GM12878 (cell line): ENCODE data around the gene SLC2A1. TPM values are rescaled to one million over a fixed set of nuclear protein-coding genes. Genes with fewer than 3 reads are reported as not detected.

Experiments used
- ATF2 ChIP-seq: IDR thresholded peaks from 2 replicates; pipeline ENCODE4 v1.6.1; 2012; ENCODE audit warnings: low read length, inconsistent platforms
- BHLHE40 ChIP-seq, 2 experiments: fragments of 450-650 bp in 1 of 2; IDR thresholded peaks; 2 replicates each; pipeline ENCODE4 v1.6.1; 2011 to 2017; ENCODE audit warnings: low read depth in 2 of 2, borderline replicate concordance in 1 of 2, improper control_type of control experiment in 1 of 2, low read length in 1 of 2, mild to moderate bottlenecking in 1 of 2
- CBFB ChIP-seq: IDR thresholded peaks from 2 replicates; pipeline ENCODE4 v1.6.1; 2016; ENCODE audit warnings: antibody characterized with exemption, low read depth
- CHD4 ChIP-seq: fragments of 200-600 bp; sonication (generic); IDR thresholded peaks from 2 replicates; pipeline ENCODE4 v1.6.1; 2016; ENCODE audit warnings: mild to moderate bottlenecking
- CREB1 ChIP-seq: IDR thresholded peaks from 2 replicates; pipeline ENCODE4 v1.6.1; 2012; ENCODE audit warnings: low read depth, mild to moderate bottlenecking, inconsistent platforms
- EED ChIP-seq: sonication (generic); IDR thresholded peaks from 2 replicates; pipeline ENCODE4 v1.6.1; 2016; ENCODE audit warnings: antibody characterized with exemption, low read depth
- EGR1 ChIP-seq, 2 experiments: IDR thresholded peaks; 1 replicate in 1 of 2; 2 replicates in 1 of 2; pipeline ENCODE4 v1.6.1; 2011 to 2012; ENCODE audit warnings: low read depth in 2 of 2, low read length in 2 of 2, borderline replicate concordance in 1 of 2, mild to moderate bottlenecking in 1 of 2, moderate library complexity in 1 of 2
- HCFC1 ChIP-seq: fragments of 150-350 bp; IDR thresholded peaks from 2 replicates; pipeline ENCODE4 v1.6.1; 2014; ENCODE audit warnings: low read length
- IKZF2 ChIP-seq, 2 experiments: fragments of 450-650 bp; IDR thresholded peaks; 2 replicates each; pipeline ENCODE4 v1.6.1; 2017; ENCODE audit warnings: mild to moderate bottlenecking in 2 of 2, moderate library complexity in 2 of 2
- IRF4 ChIP-seq: IDR thresholded peaks from 2 replicates; pipeline ENCODE4 v1.6.1; 2011; ENCODE audit warnings: low read depth, low read length
- MAX ChIP-seq: IDR thresholded peaks from 2 replicates; pipeline ENCODE4 v1.6.1; 2012; ENCODE audit warnings: low read depth, low read length, improper control_type of control experiment
- MYC ChIP-seq: IDR thresholded peaks from 2 replicates; pipeline ENCODE4 v1.6.1; 2011; ENCODE audit warnings: mild to moderate bottlenecking, low read length, moderate library complexity, inconsistent platforms; ENCODE audit not compliant: insufficient read depth, insufficient replicate concordance, insufficient read length, severe bottlenecking
- NBN ChIP-seq: fragments of 450-650 bp; IDR thresholded peaks from 2 replicates; pipeline ENCODE4 v1.6.1; 2016
- NFIC ChIP-seq: IDR thresholded peaks from 2 replicates; pipeline ENCODE4 v1.6.1; 2012; ENCODE audit warnings: low read depth, mild to moderate bottlenecking, inconsistent platforms, low read length, moderate library complexity
- NR2F1 ChIP-seq: fragments of 450-650 bp; conservative IDR thresholded peaks from 2 replicates; pipeline ENCODE4 v1.6.1; 2017; ENCODE audit warnings: mild to moderate bottlenecking
- PAX5 ChIP-seq: IDR thresholded peaks from 2 replicates; pipeline ENCODE4 v1.6.1; 2011; ENCODE audit warnings: low read depth, low read length, borderline replicate concordance
- PBX3 ChIP-seq: IDR thresholded peaks from 2 replicates; pipeline ENCODE4 v1.6.1; 2011; ENCODE audit warnings: mild to moderate bottlenecking, low read depth, low read length, moderate library complexity; ENCODE audit not compliant: insufficient replicate concordance
- POLR2AphosphoS5 ChIP-seq: IDR thresholded peaks from 2 replicates; pipeline ENCODE4 v1.6.1; 2011; ENCODE audit warnings: mild to moderate bottlenecking, low read length, inconsistent platforms
- POU2F2 ChIP-seq: IDR thresholded peaks from 3 replicates; pipeline ENCODE4 v1.6.1; 2011; ENCODE audit warnings: low read depth, mild to moderate bottlenecking, low read length, borderline replicate concordance
- PRDM15 ChIP-seq: fragments of 450-650 bp; formaldehyde crosslinking; IDR thresholded peaks from 2 replicates; pipeline ENCODE4 v1.4.0; 2020; ENCODE audit warnings: mild to moderate bottlenecking, moderate library complexity
- RAD51 ChIP-seq: fragments of 450-650 bp; IDR thresholded peaks from 2 replicates; pipeline ENCODE4 v1.6.1; 2016; ENCODE audit warnings: moderate library complexity, mild to moderate bottlenecking, inconsistent platforms
- SIN3A ChIP-seq: IDR thresholded peaks from 2 replicates; pipeline ENCODE4 v1.6.1; 2012; ENCODE audit warnings: low read depth, low read length, improper control_type of control experiment
- SMAD1 ChIP-seq: fragments of 450-650 bp; IDR thresholded peaks from 2 replicates; pipeline ENCODE4 v1.6.1; 2018; ENCODE audit warnings: mild to moderate bottlenecking, low read depth; ENCODE audit not compliant: partially characterized antibody
- polyA plus RNA-seq, 11 experiments: library from polyadenylated mRNA; depleted of rRNA in 4 of 11; unstranded in 6 of 11; stranded (reverse) in 5 of 11; fragments of >200 nt; fragmentation: Nextera tagmentation in 4 of 11; fragmentation: Illumina TruSeq in 1 of 11; extraction: Ambion mirVana in 4 of 11; extraction: Trizol in 1 of 11; gene quantifications; 1 replicate in 1 of 11; 2 replicates in 10 of 11; pipeline versions ENCODE4 v1.2.1 to v1.2.3, GENCODE V29; 2011 to 2016; ENCODE audit warnings: inconsistent platforms in 2 of 11, missing spikeins in 2 of 11, low read depth in 1 of 11
- total RNA-seq, 4 experiments: library from RNA; depleted of rRNA in 3 of 4; stranded (reverse); fragments of >200 nt in 3 of 4; fragmentation: Illumina TruSeq in 1 of 4; extraction: Trizol in 1 of 4; gene quantifications; 2 replicates each; pipeline versions ENCODE4 v1.2.1 to v1.2.3, GENCODE V29; 2013 to 2021

Gene SLC2A1
- total and polyA plus RNA-seq, 10 of the 15 experiments (the other 5 are each of a cell fraction or from before 2014, with no cell fraction given), result 5.7 to 66.0 (median 44.2) TPM

GRCh38 chr1:42931911-42932422 is 26.7 kb downstream of the SLC2A1 start (continued):
- TF ChIP-seq MAX, result 0 out of 2 replicates have a peak, but pooled peaks have one; percentile 17
- TF ChIP-seq NFIC, result no peak; the same call in 1 of the 2 replicates
- no peak for TF ChIP-seq IRF4
- no peak for TF ChIP-seq PRDM15 (CRISPR knock-in tag)
- TF ChIP-seq CBFB, result peak; percentile 27; the same call in 1 of the 2 replicates
- TF ChIP-seq EGR1 (IDR thresholded peaks at IDR 0.05; ENCODE audit: borderline replicate concordance in 1 of 2, low read depth in 2 of 2, low read length in 2 of 2), result 0 out of 3 replicates have a peak, but pooled peaks of 1 of the 2 experiments have one; percentile 27
- peak; percentile 12; the same call in 1 of the 3 replicates for TF ChIP-seq POU2F2
- TF ChIP-seq CHD4, result no peak
- TF ChIP-seq IKZF2 (IDR thresholded peaks at IDR 0.05), result peak; percentile 89 to 91
- TF ChIP-seq PAX5, result peak; percentile 90
- TF ChIP-seq ATF2, result 0 out of 2 replicates have a peak, but pooled peaks have one; percentile 18
- peak; percentile 73 for TF ChIP-seq MYC
- peak; percentile 91 for TF ChIP-seq PBX3
- TF ChIP-seq EED, result peak; percentile 59; the same call in 1 of the 2 replicates
- no peak for TF ChIP-seq POLR2AphosphoS5
- TF ChIP-seq NBN, result peak; percentile 90
- no peak for TF ChIP-seq CREB1
- peak; percentile 48 for TF ChIP-seq SMAD1
- TF ChIP-seq RAD51, result no peak
- no peak for TF ChIP-seq SIN3A
- 0 out of 2 replicates have a peak, but pooled peaks have one; percentile 69 for TF ChIP-seq NR2F1
- TF ChIP-seq BHLHE40 (IDR thresholded peaks at IDR 0.05; ENCODE audit: borderline replicate concordance in 1 of 2, low read depth in 2 of 2, low read length in 1 of 2), result peak; percentile 45 to 83; a peak in 3 of 4 replicates
- TF ChIP-seq HCFC1, result no peak
